GM23248 (cell line): ENCODE data around the gene LRP1-AS. TPM values are rescaled to one million over a fixed set of nuclear protein-coding genes. Genes with fewer than 3 reads are reported as not detected.

Source experiments
- DNase-seq: peaks from one replicate; pipeline ENCODE4 v3.0.0-alpha.2; 2015
- H2AFZ ChIP-seq: fragments of 200-600 bp; sonication (generic); 2 replicates; pipeline ENCODE4 v1.6.1; 2016; ENCODE audit warnings: antibody characterized with exemption
- H3F3A ChIP-seq: fragments of 200-600 bp; sonication (generic); 2 replicates; pipeline ENCODE4 v1.6.1; 2016; ENCODE audit warnings: mild to moderate bottlenecking, antibody characterized with exemption, mixed run types; ENCODE audit not compliant: insufficient read depth
- H3K27ac ChIP-seq: fragments of 200-600 bp; sonication (generic); 2 replicates; pipeline ENCODE4 v1.5.1; 2016; ENCODE audit warnings: mild to moderate bottlenecking
- H3K27me3 ChIP-seq: fragments of 200-600 bp; sonication (generic); replicated peaks from 2 replicates; pipeline ENCODE4 v1.6.1; 2016; ENCODE audit warnings: mild to moderate bottlenecking; ENCODE audit not compliant: insufficient read depth
- H3K36me3 ChIP-seq: fragments of 200-600 bp; sonication (generic); 2 replicates; pipeline ENCODE4 v1.6.1; 2016; ENCODE audit warnings: low read depth, mild to moderate bottlenecking
- H3K4me1 ChIP-seq: fragments of 200-600 bp; sonication (generic); 2 replicates; pipeline ENCODE4 v1.6.1; 2016; ENCODE audit warnings: mild to moderate bottlenecking; ENCODE audit not compliant: insufficient read depth
- H3K4me2 ChIP-seq: fragments of 200-600 bp; sonication (generic); one replicate; pipeline ENCODE4 v1.6.1; 2016; ENCODE audit warnings: mild to moderate bottlenecking; ENCODE audit not compliant: unreplicated experiment
- H3K4me3 ChIP-seq: fragments of 200-600 bp; sonication (generic); 2 replicates; pipeline ENCODE4 v1.5.1; 2016; ENCODE audit warnings: mild to moderate bottlenecking
- H3K79me2 ChIP-seq: fragments of 200-600 bp; sonication (generic); 2 replicates; pipeline ENCODE4 v1.6.1; 2016; ENCODE audit warnings: mild to moderate bottlenecking; ENCODE audit not compliant: insufficient read depth
- H3K9ac ChIP-seq: fragments of 200-600 bp; sonication (generic); 2 replicates; pipeline ENCODE4 v1.6.1; 2016; ENCODE audit warnings: mild to moderate bottlenecking
- H3K9me2 ChIP-seq: fragments of 200-600 bp; sonication (generic); 2 replicates; pipeline ENCODE4 v1.6.1; 2016; ENCODE audit warnings: mixed run types, mild to moderate bottlenecking, moderate library complexity; ENCODE audit not compliant: insufficient read depth
- H3K9me3 ChIP-seq: fragments of 200-600 bp; sonication (generic); one replicate; pipeline ENCODE4 v1.6.1; 2017; ENCODE audit warnings: low read depth
- H4K20me1 ChIP-seq: fragments of 200-600 bp; sonication (generic); 2 replicates; pipeline ENCODE4 v1.6.0; 2016; ENCODE audit not compliant: insufficient read depth
- EZH2 ChIP-seq: fragments of 200-600 bp; sonication (generic); IDR thresholded peaks from 2 replicates; pipeline ENCODE4 v1.6.1; 2018; ENCODE audit warnings: antibody characterized with exemption, mild to moderate bottlenecking; ENCODE audit not compliant: insufficient read depth, poor library complexity, severe bottlenecking
- EZH2phosphoT487 ChIP-seq: fragments of 200-600 bp; sonication (generic); IDR thresholded peaks from 2 replicates; pipeline ENCODE4 v1.6.1; 2018; ENCODE audit warnings: antibody characterized with exemption, moderate library complexity, mild to moderate bottlenecking, low read depth; ENCODE audit not compliant: insufficient read depth
- WGBS, 2 experiments: methylation state at CpG; one replicate each; pipeline ENCODE4 v1.1.6; 2015 to 2017; ENCODE audit warnings: low lambda C conversion rate in 2 of 2, low coverage in 1 of 2; ENCODE audit errors: missing lambda C conversion rate in 2 of 2; 5-methylcytosine and 5-hydroxymethylcytosine counted together
- in situ Hi-C: fragments of 300-500 bp; cut with MboI; formaldehyde crosslinking; loops from 2 replicates; pipeline ENCODE4 v1.15.0; 2020
- polyA plus RNA-seq: library from polyadenylated mRNA; unstranded; fragments of >200 nt; fragmentation: Nextera tagmentation; extraction: Ambion mirVana; gene quantifications from 2 replicates; pipeline ENCODE4 v1.2.1, GENCODE V29; 2016
- total RNA-seq: library from RNA; depleted of rRNA; stranded (reverse); fragments of >200 nt; shearing (Covaris generic); gene quantifications from 2 replicates; pipeline ENCODE4 v1.2.3, GENCODE V29; 2014

The LRP1-AS gene
- total and polyA plus RNA-seq, 2 experiments from 2014 or later: 0.60 TPM; not detected in 1

GRCh38 chr12:57178213-57178612 lies 30.8 kb upstream of the LRP1-AS start:
- no peak for TF ChIP-seq EZH2phosphoT487
- no peak for TF ChIP-seq EZH2
- no peak overlapping the region for H2AFZ ChIP-seq
- H3K9ac ChIP-seq: no peak overlapping the region
- H3K27ac ChIP-seq: no peak overlapping the region
- peaks cover 62% of the 10 kb centered on the region for H3K36me3 ChIP-seq
- no peaks in the 10 kb centered on the region for H4K20me1 ChIP-seq
- 84 to 87% methylated on average over 13 to 14 of the region's 14 CpGs for WGBS, 2 experiments
- no peaks in the 10 kb centered on the region for H3K9me3 ChIP-seq
- no peaks in the 10 kb centered on the region for H3K9me2 ChIP-seq
- H3K27me3 ChIP-seq: no peaks in the 10 kb centered on the region
- DNase-seq: no peak
- H3K4me1 ChIP-seq: peaks cover 6% of the 10 kb centered on the region; the same call in 1 of the 2 replicates
- peaks cover 35% of the 10 kb centered on the region for H3F3A ChIP-seq
- H3K4me3 ChIP-seq: no peak overlapping the region
- in situ Hi-C loops: loop anchor here (5.0 kb wide), 1 partner anchor 56 kb away; no protein-coding TSS in a partner anchor
- no peak overlapping the region for H3K4me2 ChIP-seq
- peaks cover 82% of the 10 kb centered on the region for H3K79me2 ChIP-seq

- H3K9me2 ChIP-seq: no peaks in the 10 kb centered on the region
- no peak for TF ChIP-seq EZH2phosphoT487
- no peak for TF ChIP-seq EZH2
- 93 to 94% methylated on average over 14 to 16 of the region's 16 CpGs for WGBS, 2 experiments
- H2AFZ ChIP-seq: no peak overlapping the region
- no peaks in the 10 kb centered on the region for H3K27me3 ChIP-seq
- peak overlapping the region; percentile 48 for H3K27ac ChIP-seq
- H4K20me1 ChIP-seq: no peaks in the 10 kb centered on the region
- no peak overlapping the region for H3K4me2 ChIP-seq
- H3K4me3 ChIP-seq: no peak overlapping the region
- H3K79me2 ChIP-seq: peaks cover 81% of the 10 kb centered on the region
- in situ Hi-C loops: loop anchor here (5.0 kb wide), 1 partner anchor 55 kb away; no protein-coding TSS in a partner anchor
- H3F3A ChIP-seq: peaks cover 27% of the 10 kb centered on the region
- DNase-seq: no peak
- no peaks in the 10 kb centered on the region for H3K9me3 ChIP-seq
- H3K9ac ChIP-seq: peak overlapping the region; percentile 41; the same call in 1 of the 2 replicates
- peaks cover 6% of the 10 kb centered on the region; the same call in 1 of the 2 replicates for H3K4me1 ChIP-seq
- peaks cover 62% of the 10 kb centered on the region for H3K36me3 ChIP-seq
Measured at GRCh38 chr12:57177354-57177753, 29.9 kb upstream of the LRP1-AS start.

- peak overlapping the region; percentile 41 for H3K9ac ChIP-seq
- H2AFZ ChIP-seq: no peak overlapping the region
- peaks cover 22% of the 10 kb centered on the region for H3F3A ChIP-seq
- in situ Hi-C loops: loop anchor here (5.0 kb wide), 1 partner anchor 55 kb away; no protein-coding TSS in a partner anchor
- no peak for TF ChIP-seq EZH2phosphoT487
- TF ChIP-seq EZH2: no peak
- WGBS, 2 experiments: 63 to 66% methylated on average over 9 of the region's 9 CpGs
- H3K27ac ChIP-seq: peak overlapping the region; percentile 48
- no peak overlapping the region for H3K4me2 ChIP-seq
- no peaks in the 10 kb centered on the region for H3K9me2 ChIP-seq
- no peak overlapping the region for H3K4me3 ChIP-seq
- H4K20me1 ChIP-seq: no peaks in the 10 kb centered on the region
- H3K4me1 ChIP-seq: peaks cover 7% of the 10 kb centered on the region; the same call in 1 of the 2 replicates
- no peaks in the 10 kb centered on the region for H3K27me3 ChIP-seq
- DNase-seq: peak; percentile 81
- peaks cover 61% of the 10 kb centered on the region for H3K36me3 ChIP-seq
- peaks cover 81% of the 10 kb centered on the region for H3K79me2 ChIP-seq
- no peaks in the 10 kb centered on the region for H3K9me3 ChIP-seq
Measured at GRCh38 chr12:57176846-57177245, 29.4 kb upstream of the LRP1-AS start.

- Histone ChIP-seq H3K9me3 (no peaks in the 10 kb centered on the region), H3K4me3 (no peak overlapping the region), H3F3A (peaks cover 18% of the 10 kb centered on the region; the same call in 1 of the 2 replicates), H3K27me3 (no peaks in the 10 kb centered on the region), H3K9me2 (no peaks in the 10 kb centered on the region), H4K20me1 (no peaks in the 10 kb centered on the region), H3K4me1 (peaks cover 13% of the 10 kb centered on the region), H3K4me2 (no peak overlapping the region), H3K27ac (peak overlapping the region; percentile 48), H3K9ac (peak overlapping the region; percentile 37; the same call in 1 of the 2 replicates), H3K36me3 (peaks cover 56% of the 10 kb centered on the region), H2AFZ (no peak overlapping the region), H3K79me2 (peaks cover 79% of the 10 kb centered on the region)
- WGBS, 2 experiments: 87 to 89% methylated on average over 9 of the region's 9 CpGs
- in situ Hi-C loops: loop anchor here (5.0 kb wide), 1 partner anchor 54 kb away; no protein-coding TSS in a partner anchor
- DNase-seq: no peak
- TF ChIP-seq EZH2 (no peak), EZH2phosphoT487 (no peak)
Measured at GRCh38 chr12:57176139-57176477, 28.7 kb upstream of the LRP1-AS start.
